DOHH2 (cell line): ENCODE results near the gene EML6.

Source experiments
- EZH2phosphoT487 ChIP-seq: fragments of 200-600 bp; sonication (generic); IDR thresholded peaks from 2 replicates; pipeline ENCODE4 v1.6.1; 2017; ENCODE audit warnings: borderline replicate concordance, mild to moderate bottlenecking, antibody characterized with exemption, low read length, moderate library complexity, mixed read lengths
- TF ChIP-seq, protein P1 (sequence below): fragments of 200-600 bp; sonication (generic); IDR thresholded peaks from one replicate; pipeline ENCODE4 v1.5.1; 2014; ENCODE audit warnings: antibody characterized with exemption, mild to moderate bottlenecking, low read depth, low read length; ENCODE audit not compliant: poor library complexity, severe bottlenecking

DNA sequence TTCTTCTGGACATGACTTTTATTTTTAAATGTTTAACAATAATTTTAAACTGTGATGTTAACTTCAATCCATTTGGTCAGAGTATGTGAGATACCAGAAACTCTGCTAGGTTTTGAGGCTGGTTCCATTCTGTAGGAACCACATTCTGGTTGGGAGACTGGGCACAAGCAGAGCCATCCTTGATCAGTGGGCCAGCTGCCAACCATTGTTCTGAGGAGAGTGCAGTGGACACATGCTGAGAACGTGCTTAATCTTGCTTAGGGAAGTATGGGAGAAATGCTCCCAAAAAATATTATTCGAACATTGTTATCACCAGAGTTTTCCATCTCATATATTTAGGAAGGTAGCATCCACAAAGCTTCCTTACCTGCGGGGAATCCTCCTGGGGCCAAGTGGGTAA is 171.0 kb downstream of the EML6 start:
- TF ChIP-seq, protein P1, sequence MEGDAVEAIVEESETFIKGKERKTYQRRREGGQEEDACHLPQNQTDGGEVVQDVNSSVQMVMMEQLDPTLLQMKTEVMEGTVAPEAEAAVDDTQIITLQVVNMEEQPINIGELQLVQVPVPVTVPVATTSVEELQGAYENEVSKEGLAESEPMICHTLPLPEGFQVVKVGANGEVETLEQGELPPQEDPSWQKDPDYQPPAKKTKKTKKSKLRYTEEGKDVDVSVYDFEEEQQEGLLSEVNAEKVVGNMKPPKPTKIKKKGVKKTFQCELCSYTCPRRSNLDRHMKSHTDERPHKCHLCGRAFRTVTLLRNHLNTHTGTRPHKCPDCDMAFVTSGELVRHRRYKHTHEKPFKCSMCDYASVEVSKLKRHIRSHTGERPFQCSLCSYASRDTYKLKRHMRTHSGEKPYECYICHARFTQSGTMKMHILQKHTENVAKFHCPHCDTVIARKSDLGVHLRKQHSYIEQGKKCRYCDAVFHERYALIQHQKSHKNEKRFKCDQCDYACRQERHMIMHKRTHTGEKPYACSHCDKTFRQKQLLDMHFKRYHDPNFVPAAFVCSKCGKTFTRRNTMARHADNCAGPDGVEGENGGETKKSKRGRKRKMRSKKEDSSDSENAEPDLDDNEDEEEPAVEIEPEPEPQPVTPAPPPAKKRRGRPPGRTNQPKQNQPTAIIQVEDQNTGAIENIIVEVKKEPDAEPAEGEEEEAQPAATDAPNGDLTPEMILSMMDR = no peak
- no peak for TF ChIP-seq EZH2phosphoT487
